Osteocyte (in vitro differentiated cells): ENCODE data around the gene EPHB1. TPM values are rescaled to one million over a fixed set of nuclear protein-coding genes. Genes with fewer than 3 reads are reported as not detected.

Experiments used
- DNase-seq: peaks from one replicate; pipeline ENCODE4 v3.0.0; 2021; ENCODE audit warnings: mixed read lengths; ENCODE audit not compliant: unreplicated experiment; ENCODE audit errors: extremely low spot score
- H3K27ac Mint-ChIP-seq: one replicate; pipeline ENCODE4 v1.8.0; 2021; ENCODE audit warnings: mild to moderate bottlenecking, mixed read lengths; ENCODE audit not compliant: unreplicated experiment
- H3K27me3 Mint-ChIP-seq: one replicate; pipeline ENCODE4 v1.8.0; 2021; ENCODE audit warnings: mixed read lengths; ENCODE audit not compliant: unreplicated experiment
- H3K36me3 Mint-ChIP-seq: one replicate; pipeline ENCODE4 v1.8.0; 2021; ENCODE audit warnings: mixed read lengths; ENCODE audit not compliant: unreplicated experiment
- H3K4me1 Mint-ChIP-seq: one replicate; pipeline ENCODE4 v1.8.0; 2021; ENCODE audit warnings: mixed read lengths; ENCODE audit not compliant: unreplicated experiment
- H3K4me3 Mint-ChIP-seq: one replicate; pipeline ENCODE4 v1.8.0; 2021; ENCODE audit warnings: mild to moderate bottlenecking, moderate library complexity, mixed read lengths; ENCODE audit not compliant: unreplicated experiment
- H3K9me3 Mint-ChIP-seq: one replicate; pipeline ENCODE4 v1.8.0; 2021; ENCODE audit warnings: mixed read lengths; ENCODE audit not compliant: unreplicated experiment
- total RNA-seq: library from RNA; stranded (reverse); gene quantifications from 2 replicates; pipeline ENCODE4 v1.2.1, GENCODE V29; 2021
- TF ChIP-seq, protein P1 (sequence below): fragments of 200-600 bp; sonication (generic); IDR thresholded peaks from 2 replicates; pipeline ENCODE4 v1.5.0; 2021; ENCODE audit warnings: antibody characterized with exemption, mild to moderate bottlenecking, moderate library complexity

The EPHB1 gene
- total RNA-seq, 1 donor from 2014 or later = 0.75 TPM

DNA sequence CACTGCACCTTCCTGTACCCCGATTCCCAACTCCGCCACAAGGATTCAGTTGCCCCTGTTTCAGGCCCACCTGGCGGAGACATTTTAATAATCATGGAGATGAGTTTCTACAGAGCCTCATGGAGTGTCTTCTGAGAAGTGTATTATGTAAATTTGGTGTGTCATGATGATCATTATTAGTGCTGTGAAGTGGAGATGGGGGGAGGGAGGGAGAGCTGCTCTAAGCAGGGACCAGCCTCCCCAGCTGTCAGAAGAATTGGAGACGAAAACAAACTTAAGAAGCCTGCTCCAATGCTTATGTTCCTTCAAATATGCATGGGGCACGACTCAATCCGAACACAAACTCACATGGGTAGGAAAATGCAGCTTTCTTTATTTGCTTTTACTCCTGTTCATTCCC is 127.8 kb downstream of the EPHB1 start:
- TF ChIP-seq, protein P1, sequence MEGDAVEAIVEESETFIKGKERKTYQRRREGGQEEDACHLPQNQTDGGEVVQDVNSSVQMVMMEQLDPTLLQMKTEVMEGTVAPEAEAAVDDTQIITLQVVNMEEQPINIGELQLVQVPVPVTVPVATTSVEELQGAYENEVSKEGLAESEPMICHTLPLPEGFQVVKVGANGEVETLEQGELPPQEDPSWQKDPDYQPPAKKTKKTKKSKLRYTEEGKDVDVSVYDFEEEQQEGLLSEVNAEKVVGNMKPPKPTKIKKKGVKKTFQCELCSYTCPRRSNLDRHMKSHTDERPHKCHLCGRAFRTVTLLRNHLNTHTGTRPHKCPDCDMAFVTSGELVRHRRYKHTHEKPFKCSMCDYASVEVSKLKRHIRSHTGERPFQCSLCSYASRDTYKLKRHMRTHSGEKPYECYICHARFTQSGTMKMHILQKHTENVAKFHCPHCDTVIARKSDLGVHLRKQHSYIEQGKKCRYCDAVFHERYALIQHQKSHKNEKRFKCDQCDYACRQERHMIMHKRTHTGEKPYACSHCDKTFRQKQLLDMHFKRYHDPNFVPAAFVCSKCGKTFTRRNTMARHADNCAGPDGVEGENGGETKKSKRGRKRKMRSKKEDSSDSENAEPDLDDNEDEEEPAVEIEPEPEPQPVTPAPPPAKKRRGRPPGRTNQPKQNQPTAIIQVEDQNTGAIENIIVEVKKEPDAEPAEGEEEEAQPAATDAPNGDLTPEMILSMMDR = no peak
- H3K36me3 Mint-ChIP-seq = no peaks in the 10 kb centered on the region
- no peaks in the 10 kb centered on the region for H3K27me3 Mint-ChIP-seq
- H3K27ac Mint-ChIP-seq = no peak overlapping the region
- no peak for DNase-seq
- peaks cover 14% of the 10 kb centered on the region for H3K9me3 Mint-ChIP-seq
- H3K4me1 Mint-ChIP-seq = no peaks in the 10 kb centered on the region
- H3K4me3 Mint-ChIP-seq = no peak overlapping the region

DNA sequence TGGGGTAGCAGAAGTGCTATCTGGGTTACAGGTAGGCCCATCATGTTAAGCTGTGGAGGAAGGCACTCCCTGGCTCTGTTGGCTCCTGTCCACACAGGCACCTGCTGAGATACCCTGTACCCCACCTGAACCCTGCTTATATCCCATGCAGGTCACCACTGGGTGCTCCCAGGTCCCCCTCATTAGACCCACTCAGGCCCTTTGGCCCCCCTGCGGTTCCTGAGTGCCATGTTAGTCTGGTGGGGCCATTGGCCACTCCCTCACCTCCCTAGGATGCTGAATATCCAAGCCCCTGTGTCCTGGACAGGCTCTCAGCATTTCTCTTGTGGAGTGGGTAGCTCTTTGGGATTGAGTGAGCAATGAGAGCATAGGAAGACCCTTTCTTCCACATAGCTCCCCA is 128.2 kb downstream of the EPHB1 start:
- H3K27ac Mint-ChIP-seq = no peak overlapping the region
- no peaks in the 10 kb centered on the region for H3K27me3 Mint-ChIP-seq
- no peaks in the 10 kb centered on the region for H3K36me3 Mint-ChIP-seq
- H3K4me1 Mint-ChIP-seq = no peaks in the 10 kb centered on the region
- no peak for DNase-seq
- no peak overlapping the region for H3K4me3 Mint-ChIP-seq
- TF ChIP-seq, protein P1 = no peak
- H3K9me3 Mint-ChIP-seq = peaks cover 14% of the 10 kb centered on the region

- Mint-ChIP-seq H3K27me3 (no peaks in the 10 kb centered on the region), H3K9me3 (peaks cover 14% of the 10 kb centered on the region), H3K36me3 (no peaks in the 10 kb centered on the region), H3K4me3 (no peak overlapping the region), H3K27ac (no peak overlapping the region), H3K4me1 (no peaks in the 10 kb centered on the region)
- DNase-seq = no peak
- TF ChIP-seq, protein P1 = no peak
Measured at GRCh38 chr3:134927599-134927998, 132.5 kb downstream of the EPHB1 start.

- Mint-ChIP-seq H3K9me3 (peaks cover 14% of the 10 kb centered on the region), H3K27me3 (no peaks in the 10 kb centered on the region), H3K4me1 (no peaks in the 10 kb centered on the region), H3K36me3 (no peaks in the 10 kb centered on the region), H3K27ac (no peak overlapping the region), H3K4me3 (no peak overlapping the region)
- TF ChIP-seq, protein P1 = no peak
- DNase-seq = no peak
Measured at GRCh38 chr3:134928392-134928791, 133.3 kb downstream of the EPHB1 start.

GRCh38 chr3:134928819-134929218 is 133.8 kb downstream of the EPHB1 start:
- Mint-ChIP-seq H3K9me3 (peaks cover 13% of the 10 kb centered on the region), H3K27ac (no peak overlapping the region), H3K4me3 (no peak overlapping the region), H3K4me1 (no peaks in the 10 kb centered on the region), H3K36me3 (no peaks in the 10 kb centered on the region), H3K27me3 (no peaks in the 10 kb centered on the region)
- TF ChIP-seq, protein P1 = no peak
- no peak for DNase-seq
